Right ventricle myocardium inferior (tissue), 1 donor: ENCODE results near the gene AQP2. TPM values are rescaled to one million over a fixed set of nuclear protein-coding genes. Genes with fewer than 3 reads are reported as not detected.
A peak's percentile ranks its signal among the peaks of the same experiment; 100 is the strongest.

Experiments
- ATAC-seq: fragments of 200-7000 bp; cut with Tn5 transposase; one replicate; pipeline ENCODE4 v1.9.1; 2020; ENCODE audit warnings: mild to moderate bottlenecking, moderate library complexity
- DNase-seq: peaks from one replicate; pipeline ENCODE4 v3.0.0; 2021; ENCODE audit errors: missing footprints
- intact Hi-C: fragments of 100-400 bp; cut with DNase I; formaldehyde crosslinking; loops from one replicate; pipeline ENCODE4 v1.11.0; 2022
- total RNA-seq: library from RNA; stranded (reverse); fragmentation: NEBNext Ultra II Directional; extraction: Animal tissue kit (Norgen Biotek cat#: 25700); gene quantifications from one replicate; pipeline ENCODE4 v1.2.1, GENCODE V29; 2021
- donor health status: DM: no; HTN: yes; CAD: no; lungs with severe emphysema.

Gene AQP2
- total RNA-seq, 1 donor from 2014 or later, result not detected

GRCh38 chr12:49962861-49963765 lies 12.6 kb downstream of the AQP2 start:
- DNase-seq, result no peak
- intact Hi-C loops, result loop anchor here (10.0 kb wide), 1 partner anchor 188 kb away; no protein-coding TSS in a partner anchor
- peak; percentile 47 for ATAC-seq

- intact Hi-C loops, result loop anchor here (10.0 kb wide), 1 partner anchor 189 kb away; no protein-coding TSS in a partner anchor
- DNase-seq, result no peak
- ATAC-seq, result no peak
Observed at GRCh38 chr12:49963976-49964815, 13.7 kb downstream of the AQP2 start.

GRCh38 chr12:49964849-49965624 lies 14.5 kb downstream of the AQP2 start:
- intact Hi-C loops, result loop anchor here (5.0 to 10.0 kb wide), 2 partner anchors 190 to 212 kb away; no protein-coding TSS in a partner anchor
- ATAC-seq, result no peak
- no peak for DNase-seq

GRCh38 chr12:49965836-49966235 lies 15.3 kb downstream of the AQP2 start:
- intact Hi-C loops, result loop anchor here (2.0 to 10.0 kb wide), 3 partner anchors 97 to 211 kb away; no protein-coding TSS in a partner anchor
- no peak for DNase-seq
- ATAC-seq, result no peak

- DNase-seq (no peak), ATAC-seq (no peak)
- intact Hi-C loops, result loop anchor here (1.0 to 10.0 kb wide), 5 partner anchors 90 to 211 kb away; no protein-coding TSS in a partner anchor
Observed at GRCh38 chr12:49966511-49967041, 16.0 kb downstream of the AQP2 start.

GRCh38 chr12:49967042-49967776 lies 16.7 kb downstream of the AQP2 start:
- ATAC-seq (peak; percentile 82), DNase-seq (peak; percentile 96)
- intact Hi-C loops, result loop anchor here (1.0 to 10.0 kb wide), 5 partner anchors 89 to 210 kb away; no protein-coding TSS in a partner anchor

GRCh38 chr12:49967777-49968250 lies 17.3 kb downstream of the AQP2 start:
- ATAC-seq (no peak), DNase-seq (no peak)
- intact Hi-C loops, result loop anchor here (1.0 to 10.0 kb wide), 5 partner anchors 88 to 209 kb away; no protein-coding TSS in a partner anchor

- DNase-seq (no peak), ATAC-seq (no peak)
- intact Hi-C loops, result loop anchor here (5.0 to 10.0 kb wide), 2 partner anchors 194 to 209 kb away; no protein-coding TSS in a partner anchor
Observed at GRCh38 chr12:49968471-49968870, 17.9 kb downstream of the AQP2 start.

GRCh38 chr12:49969027-49969426 lies 18.5 kb downstream of the AQP2 start:
- no peak for ATAC-seq
- DNase-seq, result no peak
- intact Hi-C loops, result loop anchor here (5.0 to 10.0 kb wide), 2 partner anchors 194 to 208 kb away; no protein-coding TSS in a partner anchor

- intact Hi-C loops, result loop anchor here (5.0 to 10.0 kb wide), 2 partner anchors 195 to 207 kb away; no protein-coding TSS in a partner anchor
- DNase-seq (no peak), ATAC-seq (no peak)
Observed at GRCh38 chr12:49969651-49970429, 19.3 kb downstream of the AQP2 start.

- intact Hi-C loops, result no loop called here
- DNase-seq, result no peak
- ATAC-seq, result no peak
Observed at GRCh38 chr12:49970658-49971057, 20.1 kb downstream of the AQP2 start.

GRCh38 chr12:49971141-49971540 lies 20.6 kb downstream of the AQP2 start:
- intact Hi-C loops, result no loop called here
- DNase-seq, result no peak
- ATAC-seq, result no peak

GRCh38 chr12:49972129-49972528 lies 21.6 kb downstream of the AQP2 start:
- intact Hi-C loops, result no loop called here
- no peak for ATAC-seq
- DNase-seq, result no peak

GRCh38 chr12:49972641-49973360 lies 22.3 kb downstream of the AQP2 start, which contains the start of gene AQP6:
Gene AQP6 (plus strand): TSS chr12:49972947. CDS start chr12:49973174, 227 bp downstream.
- intact Hi-C loops, result no loop called here
- DNase-seq (no peak), ATAC-seq (no peak)

- intact Hi-C loops, result no loop called here
- ATAC-seq (no peak), DNase-seq (no peak)
Observed at GRCh38 chr12:49973361-49973830, 22.9 kb downstream of the AQP2 start.
